ENCODE measurements around the gene PLAC8.
"Not testable (repeated sequence)": the region's sequence is repeated elsewhere in the genome, so short reads cannot be mapped to it uniquely, and the experiment has no call there.

Gene PLAC8, protein sequence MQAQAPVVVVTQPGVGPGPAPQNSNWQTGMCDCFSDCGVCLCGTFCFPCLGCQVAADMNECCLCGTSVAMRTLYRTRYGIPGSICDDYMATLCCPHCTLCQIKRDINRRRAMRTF

DNA sequence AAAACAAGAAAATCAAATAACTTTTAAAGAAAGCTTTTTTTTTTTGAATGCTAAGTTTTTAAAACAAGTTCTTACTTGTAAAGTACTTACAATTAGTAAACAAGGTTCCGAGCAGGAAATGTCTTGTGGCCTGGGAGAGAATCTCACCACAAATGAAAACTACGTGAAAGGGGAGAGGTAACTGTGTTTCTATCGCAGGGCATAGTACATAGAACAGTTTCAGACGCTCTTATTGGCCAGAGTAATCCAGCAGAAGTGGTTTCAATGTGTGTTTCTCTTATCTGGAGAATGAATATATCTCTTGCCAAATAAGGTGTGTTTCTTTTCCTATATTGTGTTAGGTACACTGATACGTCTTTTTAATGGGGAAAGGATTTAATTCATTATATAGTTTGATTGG lies at the start of gene PLAC8:
Gene PLAC8, minus strand, starts transcription at position 154 of the 400 bp plus-strand sequence. CDS start 6,808 bp downstream, outside the sequence.
- no peak for DNase-seq

DNA sequence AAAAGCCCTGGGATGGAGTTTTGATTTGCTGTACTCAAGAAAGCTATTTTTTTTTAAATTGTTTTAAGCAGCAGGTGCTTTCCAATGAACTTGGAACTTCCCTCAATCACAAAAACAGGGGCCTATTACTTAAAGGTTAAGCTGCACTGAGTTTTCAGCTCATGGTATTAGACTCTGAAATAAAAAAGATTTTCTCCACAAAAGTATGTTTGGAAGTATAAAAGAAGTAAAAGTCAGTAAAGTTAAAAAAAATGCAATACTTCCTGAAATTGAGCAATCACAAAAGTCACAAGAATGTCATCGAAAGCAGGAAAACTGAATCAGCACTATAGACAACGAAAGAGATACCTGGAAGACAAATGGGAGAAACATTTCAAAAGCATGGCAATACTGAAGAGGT lies 38.9 kb upstream of the PLAC8 start:
- DNase-seq: no peak

DNA sequence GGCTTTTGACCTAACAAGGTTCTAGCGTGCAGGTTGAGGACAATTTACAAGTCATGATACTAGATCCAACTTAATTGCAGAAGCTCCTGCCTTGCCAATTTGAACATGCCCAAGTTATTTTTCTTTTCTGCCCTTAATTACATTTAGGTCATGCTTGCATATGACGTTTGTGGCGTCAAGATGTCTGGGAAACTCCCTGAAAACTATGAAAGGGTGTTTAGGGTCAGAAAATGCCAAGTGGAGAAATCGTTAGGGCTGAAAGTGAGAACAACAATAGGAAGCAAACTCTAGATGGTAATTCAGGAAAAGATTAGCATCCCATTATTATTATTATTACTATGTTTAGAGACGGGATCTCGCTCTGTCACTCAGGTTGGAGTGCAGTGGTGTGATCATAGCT lies 38.2 kb upstream of the PLAC8 start:
- no peak for DNase-seq

DNA sequence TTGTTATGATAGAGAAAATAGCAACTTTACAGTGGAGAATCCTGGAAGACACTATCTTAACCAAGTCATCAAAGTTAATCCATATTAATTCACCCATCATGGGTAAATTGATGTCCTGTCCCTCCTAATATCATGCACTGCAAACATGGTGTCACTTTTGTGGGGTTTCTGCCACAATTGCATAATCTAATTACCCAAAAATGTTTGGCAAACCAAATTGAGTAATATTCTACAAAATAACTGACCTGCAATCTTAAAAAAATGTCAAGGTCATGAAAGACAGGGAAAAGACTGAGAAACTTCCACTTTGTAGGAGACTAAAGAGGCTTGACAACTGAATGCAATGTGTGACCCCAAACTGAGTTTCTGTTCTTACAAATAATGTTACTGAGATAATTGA lies 37.1 kb upstream of the PLAC8 start:
- no peak for DNase-seq

DNA sequence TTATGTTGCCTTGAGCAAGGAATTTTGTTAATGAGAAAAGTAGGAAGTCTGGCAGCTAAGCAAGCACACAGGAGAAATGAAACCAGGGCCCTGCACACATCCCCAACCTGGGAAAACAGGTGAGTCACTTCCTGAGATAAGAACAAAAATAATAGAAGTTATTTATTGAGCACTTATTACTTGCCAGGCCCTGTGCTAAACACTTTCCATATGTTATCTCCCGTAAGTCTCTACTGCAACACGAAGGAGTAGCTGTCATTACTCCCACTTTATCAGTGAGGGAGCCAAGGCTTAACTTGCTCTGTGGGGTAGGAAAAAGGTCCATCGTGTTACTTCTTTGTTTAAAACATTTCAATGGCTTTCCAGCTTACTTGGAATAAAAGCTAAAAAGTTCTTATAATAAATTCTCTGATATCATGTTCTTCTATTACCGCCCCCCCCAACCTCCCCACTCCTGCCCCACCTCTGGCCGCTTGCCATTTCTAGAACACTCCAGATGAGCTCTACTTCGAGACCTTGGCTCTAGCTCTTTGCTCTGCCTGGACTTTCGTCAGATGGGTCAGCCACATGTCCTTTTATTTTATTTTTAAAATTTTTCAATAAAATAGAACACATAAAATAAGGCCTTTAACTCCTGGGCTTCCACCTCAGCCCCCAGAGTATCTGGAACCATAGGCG lies 36.3 kb upstream of the PLAC8 start:
- DNase-seq: no peak

DNA sequence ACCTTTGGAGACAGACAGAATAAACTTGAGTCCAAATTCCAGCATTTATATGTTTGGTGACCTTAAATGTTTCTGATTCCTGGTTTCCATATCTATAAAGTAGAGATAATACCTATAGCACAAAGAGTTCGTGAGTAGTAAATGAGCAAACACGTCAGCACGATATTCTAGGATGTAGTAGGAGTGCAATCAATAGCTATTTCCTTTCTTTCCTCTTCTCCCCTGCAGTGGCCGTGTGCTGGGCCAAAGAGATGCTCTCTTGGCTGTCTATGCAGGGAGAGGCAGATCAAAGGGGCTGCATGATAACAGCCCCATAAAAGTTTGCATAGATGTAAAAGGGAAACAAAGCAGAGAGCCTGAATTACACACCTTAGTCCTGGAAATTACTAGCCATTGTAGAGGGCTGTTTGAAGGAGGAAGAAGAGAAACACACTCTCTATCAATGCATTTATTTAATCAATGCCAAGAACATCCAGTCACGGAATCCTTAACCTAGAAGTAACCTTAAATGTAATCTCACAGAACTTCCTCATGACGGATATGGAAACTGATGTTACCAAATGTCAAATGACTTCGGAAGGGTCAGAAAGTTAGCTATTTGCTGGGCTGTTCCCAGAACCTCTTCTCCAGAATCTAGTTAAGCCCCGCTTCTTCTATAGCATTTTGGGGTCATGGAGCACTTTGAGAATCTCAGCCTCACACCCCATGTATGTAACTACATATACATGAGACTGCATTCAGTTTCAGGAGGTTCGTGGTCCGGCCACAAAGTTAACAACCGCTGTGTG lies 35.5 kb upstream of the PLAC8 start:
- no peak for DNase-seq

DNA sequence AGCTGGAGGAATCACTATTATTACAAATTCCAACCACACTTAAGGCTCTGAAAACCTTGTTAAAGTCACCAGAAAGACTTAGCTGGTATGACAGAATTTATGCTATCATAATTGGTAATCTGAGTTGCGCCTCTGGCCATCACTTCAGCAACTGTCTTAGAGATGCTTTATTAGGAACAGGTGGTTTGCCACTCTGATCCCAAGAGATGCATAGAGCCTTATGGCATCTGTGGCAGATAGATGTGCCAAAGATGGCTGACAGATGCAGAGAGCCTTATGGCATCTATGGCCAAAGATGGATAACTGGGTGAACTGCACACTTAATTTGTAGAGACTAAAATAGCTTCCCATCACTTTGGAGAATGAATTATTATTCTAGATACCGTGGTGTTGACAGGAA lies 32.3 kb upstream of the PLAC8 start:
- DNase-seq: no peak

DNA sequence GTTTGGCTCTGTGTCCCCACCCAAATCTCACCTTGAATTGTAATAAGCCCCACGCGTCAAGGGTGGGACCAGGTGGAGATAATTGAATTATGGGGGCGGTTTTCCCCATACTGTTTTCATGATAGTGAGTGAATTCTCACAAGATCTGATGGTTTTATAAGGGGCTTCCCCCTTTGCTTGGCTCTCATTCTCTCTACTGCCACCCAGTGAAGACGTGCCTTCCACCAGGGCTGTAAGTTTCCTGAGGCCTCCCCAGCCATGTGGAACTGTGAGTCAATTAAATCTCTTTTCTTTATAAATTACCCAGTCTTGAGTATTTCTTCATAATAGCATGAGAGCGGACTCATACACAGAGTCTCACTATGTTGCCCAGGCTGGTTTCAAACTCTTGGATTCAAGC lies 31.2 kb upstream of the PLAC8 start:
- not testable (repeated sequence) for DNase-seq

DNA sequence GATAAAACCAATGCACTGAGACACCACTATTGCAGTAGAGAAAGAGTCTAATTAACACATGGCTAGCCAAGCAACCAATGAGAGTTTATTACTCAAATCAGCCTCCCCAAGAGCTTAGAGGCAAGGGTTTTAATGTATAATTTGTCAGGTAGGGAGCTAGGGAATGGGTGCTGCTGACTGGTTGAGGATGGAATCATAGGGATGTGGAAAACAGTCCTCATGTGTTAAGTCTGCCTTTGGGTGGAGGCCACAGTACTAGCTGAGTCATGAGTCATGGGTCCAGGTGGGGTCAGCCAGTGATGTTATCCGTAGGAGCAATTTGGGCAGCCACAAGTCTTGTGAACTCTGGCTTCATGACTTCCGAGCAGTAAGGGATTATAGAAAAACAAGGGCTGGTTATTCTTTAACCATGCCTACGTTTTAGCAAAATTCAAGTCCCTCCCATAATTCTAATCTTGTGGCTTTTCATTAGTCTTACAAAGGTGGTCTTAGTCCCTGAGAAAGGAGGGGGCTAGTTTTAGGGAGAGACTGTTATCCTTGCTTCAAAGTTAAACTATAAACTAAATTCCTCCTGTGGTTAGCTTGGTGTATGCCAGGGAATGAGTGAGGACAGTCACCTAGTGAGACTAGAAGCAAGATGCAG lies 25.1 kb upstream of the PLAC8 start:
- DNase-seq: no peak

DNA sequence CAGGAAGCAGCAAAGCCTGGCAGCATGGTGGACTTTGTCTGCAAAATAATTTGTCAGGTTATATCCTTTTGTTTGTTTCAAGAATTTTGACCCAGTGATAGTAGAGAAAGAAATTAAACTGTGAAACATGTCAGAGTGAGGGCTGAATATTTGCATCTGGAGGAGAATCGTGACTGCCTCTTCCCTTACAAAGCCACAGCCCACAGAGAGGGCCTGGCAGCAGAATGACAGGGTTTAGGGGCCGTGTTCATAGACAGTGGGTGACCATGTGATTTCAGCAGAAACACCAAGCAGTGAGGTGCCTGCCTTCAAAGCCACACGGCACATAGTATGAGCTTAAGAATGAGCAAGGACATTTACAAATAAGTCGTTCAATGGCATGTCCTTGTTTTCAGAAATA lies 24.4 kb upstream of the PLAC8 start:
- DNase-seq: no peak

DNA sequence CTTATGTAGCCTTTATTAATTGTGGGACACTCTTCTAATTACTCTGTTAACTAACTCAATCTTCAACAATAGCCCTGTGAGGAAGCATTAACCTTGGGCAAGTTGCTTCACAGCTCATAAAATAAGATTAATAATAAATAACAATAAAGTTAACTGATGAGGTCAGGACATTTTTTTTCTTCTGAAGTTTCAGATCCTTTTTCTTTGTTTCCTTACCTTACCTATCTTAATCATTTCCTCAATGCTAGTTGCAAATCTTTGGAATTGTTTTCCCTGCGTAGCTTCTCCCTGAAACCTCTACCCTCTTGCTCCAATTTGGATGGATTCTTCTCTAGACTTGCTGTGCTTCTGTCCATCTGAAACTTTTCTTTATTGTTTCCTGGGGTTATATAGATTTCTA lies 17.5 kb upstream of the PLAC8 start:
- no peak for DNase-seq

DNA sequence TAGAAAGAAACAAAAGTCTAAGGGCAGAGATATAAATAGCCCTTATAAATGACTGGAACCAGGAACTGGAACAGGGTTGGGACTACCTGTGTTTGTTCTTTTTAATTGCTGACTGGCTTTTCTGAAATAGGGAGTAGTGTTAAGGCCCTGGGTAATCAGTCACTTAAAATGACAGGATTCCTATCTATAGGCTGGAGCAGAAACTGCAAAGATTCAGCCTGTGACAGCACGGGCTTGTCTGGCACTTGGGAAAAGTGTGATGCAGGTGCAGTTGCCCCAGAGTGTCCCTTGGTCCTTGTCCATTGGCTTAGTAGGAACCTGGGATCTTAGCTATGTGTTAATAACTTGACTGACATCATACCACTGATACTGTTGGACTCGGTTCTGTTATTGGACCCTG lies 14.7 kb upstream of the PLAC8 start:
- DNase-seq: no peak

DNA sequence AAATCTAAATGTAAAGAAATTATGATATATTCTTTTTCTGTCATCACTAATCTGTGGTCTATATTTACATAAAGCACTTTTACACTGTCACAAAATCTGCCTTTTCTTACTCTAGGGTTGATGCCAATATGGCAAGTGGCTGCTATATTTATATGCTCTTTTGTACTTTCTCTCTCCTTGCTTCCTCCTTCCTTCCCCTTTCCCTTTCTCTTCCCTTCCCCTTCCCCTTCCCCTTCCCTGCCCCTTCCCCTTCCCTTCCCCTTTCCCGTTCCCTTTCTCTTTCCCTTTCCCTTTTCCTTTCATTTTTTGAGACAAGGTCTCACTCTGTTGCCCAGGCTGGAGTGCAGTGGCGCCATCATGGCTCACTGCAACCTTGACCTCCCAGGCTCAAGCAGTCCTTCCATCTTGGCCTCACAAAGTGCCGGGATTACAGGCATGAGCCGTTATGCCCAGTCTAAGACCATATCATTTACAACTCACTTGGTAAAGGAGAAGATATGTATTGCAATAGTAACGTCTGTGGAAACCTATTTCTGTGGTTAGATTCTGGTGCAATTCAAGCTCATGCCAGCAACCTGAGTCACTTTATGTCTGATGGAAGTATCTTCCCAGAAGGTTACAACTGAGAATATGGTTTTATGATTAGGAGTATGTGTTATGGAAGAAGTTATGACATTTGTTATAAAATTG lies 13.9 kb upstream of the PLAC8 start:
- DNase-seq: no peak

DNA sequence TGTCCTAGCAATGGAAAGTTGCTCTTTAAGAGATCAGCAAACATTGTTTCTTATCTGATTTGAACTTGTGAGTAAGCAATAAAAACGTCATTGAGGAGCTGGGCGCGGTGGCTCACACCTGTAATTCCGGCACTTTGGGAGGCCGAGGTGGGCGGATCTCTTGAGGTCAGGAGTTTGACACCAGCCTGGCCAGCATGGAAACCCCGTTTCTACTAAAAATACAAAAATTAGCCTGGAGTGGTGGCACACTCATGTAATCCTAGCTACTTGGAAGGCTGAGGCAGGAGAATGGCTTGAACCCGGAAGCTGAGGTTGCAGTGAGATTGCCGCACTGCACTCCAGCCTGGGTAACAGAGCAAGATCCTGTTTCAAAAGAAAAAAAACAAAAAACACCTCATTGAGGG lies 11.2 kb upstream of the PLAC8 start:
- DNase-seq: no peak

DNA sequence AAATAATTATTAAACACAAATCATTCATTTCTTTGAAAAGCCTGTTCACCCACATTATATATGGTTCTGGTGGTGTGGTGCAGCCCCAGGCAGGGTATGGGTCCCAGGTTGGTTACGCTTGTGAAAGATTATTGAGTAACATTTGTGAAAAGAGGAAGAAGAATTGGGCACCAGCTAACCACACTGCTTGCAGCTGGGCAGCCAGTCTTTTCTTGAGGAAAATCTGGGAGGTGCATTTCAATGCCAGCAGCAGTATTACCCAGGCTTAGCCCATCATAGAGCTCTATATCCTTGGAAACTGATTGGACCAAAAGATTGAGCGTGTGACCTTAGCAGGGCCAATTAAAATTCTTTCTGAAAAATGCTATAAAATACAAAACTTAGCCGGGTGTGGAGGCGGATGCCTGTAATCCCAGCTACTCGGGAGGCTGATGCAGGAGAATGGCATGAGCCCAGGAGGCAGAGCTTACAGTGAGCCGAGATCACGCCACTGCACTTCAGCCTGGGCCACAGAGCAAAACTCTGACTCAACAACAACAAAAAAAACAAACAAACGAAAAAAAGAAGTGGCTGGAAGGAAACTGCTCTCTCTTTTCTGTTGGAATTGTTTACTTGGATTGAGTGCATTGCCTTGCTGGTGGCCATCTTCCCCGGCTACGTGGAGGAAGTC lies 9.7 kb upstream of the PLAC8 start:
- no peak for DNase-seq

DNA sequence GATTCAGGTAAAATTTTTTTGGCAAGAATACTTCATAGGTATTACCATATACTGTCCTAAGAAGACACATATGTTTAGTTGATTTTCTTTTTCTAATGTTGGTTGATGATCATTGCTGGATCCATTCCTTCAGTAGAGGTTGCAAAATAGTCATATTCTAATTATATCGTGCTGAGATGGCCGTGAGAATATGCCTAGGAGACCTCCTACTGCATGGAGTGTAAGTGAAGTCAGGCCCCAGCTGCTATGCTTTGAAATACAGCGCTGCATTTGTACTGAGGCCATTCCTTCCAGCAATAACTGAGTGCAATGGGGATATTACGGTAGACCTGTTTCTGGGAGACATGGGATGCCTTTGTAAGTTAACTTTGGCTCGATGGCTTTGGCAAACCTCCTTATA lies 6.7 kb upstream of the PLAC8 start:
- no peak for DNase-seq

DNA sequence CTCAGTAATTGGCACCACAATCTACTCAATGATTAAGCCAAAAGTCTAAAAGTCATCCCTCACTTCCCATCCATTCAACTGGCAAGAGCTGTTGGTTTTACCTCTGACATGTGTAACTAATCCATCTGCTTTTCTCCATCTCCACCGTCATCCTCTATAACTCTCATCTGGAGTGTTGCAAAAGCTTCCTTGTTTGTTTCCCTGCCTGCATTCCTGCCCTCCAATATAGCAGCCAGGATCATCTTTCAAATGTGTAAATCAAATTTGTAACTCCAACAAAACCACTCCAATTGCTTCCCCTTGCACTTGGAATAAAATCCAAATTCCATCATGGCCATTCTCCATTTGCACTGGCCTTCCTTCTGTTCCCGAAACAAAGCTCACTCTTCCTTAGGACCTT lies 4.3 kb upstream of the PLAC8 start:
- no peak for DNase-seq

DNA sequence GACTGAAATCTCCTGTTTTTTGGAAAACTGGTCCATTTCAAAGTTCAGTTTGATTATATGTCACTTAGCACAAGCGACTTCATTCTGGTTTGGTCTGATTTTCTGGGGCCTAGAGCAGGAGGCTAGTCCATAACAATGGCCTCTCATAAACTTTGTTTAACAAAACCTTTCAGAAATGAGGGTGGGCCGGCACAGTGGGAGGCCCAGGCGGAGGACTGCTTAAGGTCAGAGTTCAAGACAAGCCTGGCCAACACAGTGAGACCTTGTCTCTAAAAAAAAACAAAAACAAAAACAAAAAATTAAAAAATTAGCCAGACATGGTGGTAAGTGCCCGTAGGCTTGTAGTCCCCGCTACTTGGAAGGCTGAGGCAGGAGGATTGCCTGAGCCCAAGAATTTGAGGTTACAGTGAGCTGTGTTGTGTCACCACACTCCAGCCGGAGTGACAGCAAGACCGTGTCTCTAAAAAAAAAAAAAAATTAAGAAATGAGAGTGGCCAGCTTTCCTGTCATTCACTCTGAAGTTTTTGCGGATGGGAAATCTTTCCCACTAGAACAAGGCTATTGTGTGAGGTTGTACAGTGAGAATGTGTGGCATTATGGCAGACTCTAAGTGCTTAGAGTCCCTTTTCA lies 1.2 kb upstream of the PLAC8 start:
- DNase-seq: no peak

DNA sequence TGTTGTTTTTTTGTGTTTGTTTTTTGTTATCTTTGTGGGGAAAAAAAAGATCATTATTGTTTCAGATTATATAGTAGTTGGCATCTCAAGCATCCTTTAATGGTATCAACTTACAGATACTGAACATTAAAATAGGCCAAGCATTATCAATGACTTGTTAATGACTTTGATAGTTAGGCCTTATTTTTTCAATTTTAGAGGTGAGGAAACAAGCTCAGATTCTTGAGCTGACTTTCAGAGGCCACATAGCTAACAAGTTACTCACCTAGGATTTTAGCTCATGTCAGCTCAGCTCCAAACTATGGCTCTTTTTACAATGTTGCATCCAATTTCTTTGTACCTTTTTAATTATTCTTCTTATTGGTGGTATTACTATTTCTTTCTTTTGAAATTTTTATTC lies 471 bp upstream of the PLAC8 start:
- DNase-seq: no peak

DNA sequence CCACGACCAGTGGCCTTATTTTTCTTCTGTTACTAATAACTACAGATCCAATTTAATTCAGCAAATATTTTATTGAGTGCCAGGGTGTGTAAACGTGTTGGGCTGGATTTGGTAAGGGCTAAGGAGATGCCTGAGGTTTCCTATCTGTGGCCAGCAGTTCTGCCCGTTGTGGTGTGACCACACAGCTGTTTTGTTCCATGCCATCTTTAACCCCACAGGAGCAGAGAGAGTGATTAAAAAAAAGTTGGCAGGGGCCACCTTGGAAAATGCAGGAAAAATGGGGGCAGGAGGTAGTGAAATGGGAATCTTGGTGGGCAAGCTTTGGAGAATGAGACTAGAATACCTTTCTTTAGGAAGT lies 1.1 kb downstream of the PLAC8 start:
- no peak for DNase-seq

DNA sequence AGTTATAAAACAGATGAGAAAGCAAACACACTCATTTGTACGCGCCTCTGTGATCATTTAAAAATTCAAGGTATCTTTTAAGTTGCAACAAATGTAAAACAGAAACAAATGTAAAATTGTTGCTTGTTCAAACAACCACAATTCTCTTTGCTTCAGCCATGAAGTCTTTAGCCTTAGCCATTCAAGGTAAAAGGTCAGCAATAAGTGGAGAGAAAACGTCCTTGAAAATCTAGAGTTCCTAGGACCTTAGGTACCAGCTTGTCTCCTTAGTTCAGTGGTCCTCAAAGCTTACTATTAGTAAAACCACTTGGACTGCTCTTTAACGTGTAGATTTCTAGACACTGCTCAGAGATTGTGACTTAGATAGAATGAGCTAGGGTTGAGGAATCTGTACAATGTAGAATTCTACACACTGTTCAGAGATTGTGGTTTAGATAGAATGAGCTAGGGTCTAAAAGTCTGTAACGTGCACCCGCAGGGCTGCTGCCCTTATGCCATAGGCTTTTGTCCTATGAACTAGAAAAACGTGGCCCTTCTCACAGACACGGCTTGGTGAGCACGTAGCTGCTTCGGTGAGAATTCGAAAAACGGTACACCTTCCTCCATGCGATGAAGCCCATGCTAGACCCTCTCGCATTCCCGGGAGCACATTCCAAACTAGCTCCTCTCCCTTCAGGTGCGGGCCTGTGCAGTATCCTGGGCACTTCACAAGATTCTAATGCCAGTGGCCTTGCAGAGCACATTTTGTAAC lies 1.7 kb downstream of the PLAC8 start:
- no peak for DNase-seq

DNA sequence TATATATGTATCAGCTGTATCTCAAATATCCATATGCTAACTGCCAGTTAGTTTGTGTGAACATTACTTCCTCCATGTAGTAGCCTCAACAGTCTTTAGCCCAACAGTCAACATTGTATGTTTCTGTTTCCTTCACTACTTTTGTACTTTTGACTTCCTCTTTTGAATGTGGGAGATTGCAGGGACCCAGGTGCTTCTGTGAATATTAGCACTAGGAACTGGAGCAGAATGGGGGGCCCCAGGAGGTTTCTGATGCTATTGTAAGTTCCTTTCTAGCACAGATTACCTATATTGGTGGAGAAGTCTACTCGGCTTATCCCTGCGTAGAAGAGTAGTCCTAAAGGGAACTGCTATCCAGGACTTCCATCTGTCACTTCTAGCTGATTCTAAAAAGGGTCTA lies 2.3 kb downstream of the PLAC8 start:
- DNase-seq: no peak

Data from DMS79 (cell line).